Astrocyte (in vitro differentiated cells and primary cell): Measurements from ENCODE around the gene TRAFD1.

ENCODE experiments used
- CTCF ChIP-seq: IDR thresholded peaks from 2 replicates; pipeline ENCODE4 v1.5.1; 2011; ENCODE audit warnings: low read depth, mild to moderate bottlenecking, inconsistent platforms, low read length, moderate library complexity; ENCODE audit not compliant: insufficient read depth
- EZH2 ChIP-seq: IDR thresholded peaks from 2 replicates; pipeline ENCODE4 v1.6.1; 2012; ENCODE audit warnings: mild to moderate bottlenecking, low read length, inconsistent platforms; ENCODE audit not compliant: insufficient read depth

GRCh38 chr12:112199136-112199535 is 73.8 kb downstream of the TRAFD1 start:
- TF ChIP-seq CTCF (no peak), EZH2 (no peak)
